Hindlimb muscle (tissue), 1 donor: ENCODE measurements around the gene KRT74. TPM values are rescaled to one million over a fixed set of nuclear protein-coding genes. Genes with fewer than 3 reads are reported as not detected.

Source experiments
- DNase-seq: peaks from one replicate; pipeline ENCODE4 v3.0.0-alpha.2; 2013
- polyA plus RNA-seq: library from polyadenylated mRNA; unstranded; fragments of 120-200 nt; gene quantifications from one replicate; pipeline ENCODE4 v1.2.1, GENCODE V29; 2013; ENCODE audit not compliant: insufficient read length

The KRT74 gene
- polyA plus RNA-seq, 1 donor: not detected

GRCh38 chr12:52534482-52534881, 39.2 kb downstream of the KRT74 start:
- no peak for DNase-seq

- DNase-seq: no peak
Observed at GRCh38 chr12:52533686-52534470, 39.8 kb downstream of the KRT74 start.

- DNase-seq: no peak
Observed at GRCh38 chr12:52532636-52533035, 41.0 kb downstream of the KRT74 start.

- DNase-seq: no peak
Observed at GRCh38 chr12:52531566-52532300, 41.9 kb downstream of the KRT74 start.

GRCh38 chr12:52530905-52531304, 42.7 kb downstream of the KRT74 start:
- no peak for DNase-seq

- no peak for DNase-seq
Observed at GRCh38 chr12:52530366-52530765, 43.3 kb downstream of the KRT74 start.

GRCh38 chr12:52529846-52530245, 43.8 kb downstream of the KRT74 start:
- no peak for DNase-seq

GRCh38 chr12:52529417-52529816, 44.2 kb downstream of the KRT74 start:
- DNase-seq: no peak

- no peak for DNase-seq
Observed at GRCh38 chr12:52528641-52529143, 45.0 kb downstream of the KRT74 start.

GRCh38 chr12:52527121-52527800, 46.4 kb downstream of the KRT74 start:
- no peak for DNase-seq

- DNase-seq: no peak
Observed at GRCh38 chr12:52526511-52526951, 47.1 kb downstream of the KRT74 start.

GRCh38 chr12:52525661-52526499, 47.8 kb downstream of the KRT74 start:
- DNase-seq: no peak

GRCh38 chr12:52524898-52525591, 48.6 kb downstream of the KRT74 start:
- DNase-seq: no peak

- DNase-seq: no peak
Observed at GRCh38 chr12:52524241-52524897, 49.3 kb downstream of the KRT74 start.

- DNase-seq: no peak
Observed at GRCh38 chr12:52523824-52524223, 49.8 kb downstream of the KRT74 start.

- no peak for DNase-seq
Observed at GRCh38 chr12:52522346-52523011, 51.2 kb downstream of the KRT74 start.

GRCh38 chr12:52521568-52522266, 51.9 kb downstream of the KRT74 start:
- DNase-seq: no peak

GRCh38 chr12:52521175-52521567, 52.5 kb downstream of the KRT74 start:
- DNase-seq: no peak

GRCh38 chr12:52519826-52520662, 53.6 kb downstream of the KRT74 start, which contains the start of gene KRT5:
Gene KRT5, minus strand, starts transcription at chr12:52520394. Its CDS starts 98 bp downstream, at chr12:52520296.
- DNase-seq: no peak
